ENCODE data around the gene TLE4. TPM values are rescaled to one million over a fixed set of nuclear protein-coding genes. Genes with fewer than 3 reads are reported as not detected.

Gene TLE4
- total RNA-seq, 1 donor from 2014 or later: 62.6 TPM

- CTCF ChIA-PET: no interaction called here
- intact Hi-C loops (cut with micrococcal nuclease): no loop called here
- no peak for TF ChIP-seq CTCF (IDR thresholded peaks at IDR 0.05)
These were observed 121.2 kb downstream of the TLE4 start for GRCh38 chr9:79692857-79693571.

GRCh38 chr9:79693750-79694149 is 122.0 kb downstream of the TLE4 start:
- ChIA-PET POLR2A (no interaction called here), CTCF (no interaction called here)
- DNase-seq: no peak
- no peak for TF ChIP-seq CTCF (IDR thresholded peaks at IDR 0.05)
- Mint-ChIP-seq H3K27me3 (no peaks in the 10 kb centered on the region), H3K27ac (no peak overlapping the region), H3K36me3 (ENCODE audit: low read depth) (peaks cover 20% of the 10 kb centered on the region), H3K4me1 (peaks cover 16% of the 10 kb centered on the region), H3K4me3 (no peak overlapping the region), H3K9me3 (no peaks in the 10 kb centered on the region)
- intact Hi-C loops (cut with micrococcal nuclease): no loop called here
- ATAC-seq (ENCODE audit: low read depth): no peak

More at GRCh38 chr9:79692857-79693571, 121.2 kb downstream of the TLE4 start:
- peaks cover 16% of the 10 kb centered on the region for H3K4me1 Mint-ChIP-seq
- H3K27me3 Mint-ChIP-seq: no peaks in the 10 kb centered on the region
- no peaks in the 10 kb centered on the region for H3K9me3 Mint-ChIP-seq
- H3K27ac Mint-ChIP-seq: no peak overlapping the region
- POLR2A ChIA-PET: no interaction called here
- no peak overlapping the region for H3K4me3 Mint-ChIP-seq
- peaks cover 20% of the 10 kb centered on the region for H3K36me3 Mint-ChIP-seq (ENCODE audit: low read depth)
- ATAC-seq (ENCODE audit: low read depth) (no peak), DNase-seq (no peak)

GRCh38 chr9:79694208-79694607 is 122.4 kb downstream of the TLE4 start:
- Mint-ChIP-seq H3K36me3 (ENCODE audit: low read depth) (peaks cover 17% of the 10 kb centered on the region), H3K4me3 (no peak overlapping the region), H3K27ac (no peak overlapping the region), H3K27me3 (no peaks in the 10 kb centered on the region), H3K4me1 (peaks cover 16% of the 10 kb centered on the region), H3K9me3 (no peaks in the 10 kb centered on the region)
- ATAC-seq (ENCODE audit: low read depth) (no peak), DNase-seq (no peak)
- intact Hi-C loops (cut with micrococcal nuclease): no loop called here
- no peak for TF ChIP-seq CTCF (IDR thresholded peaks at IDR 0.05)
- CTCF ChIA-PET: no interaction called here
- POLR2A ChIA-PET: no interaction called here

GRCh38 chr9:79694676-79695400 is 123.1 kb downstream of the TLE4 start:
- no peak overlapping the region for H3K27ac Mint-ChIP-seq
- ChIA-PET CTCF (no interaction called here), POLR2A (no interaction called here)
- H3K36me3 Mint-ChIP-seq (ENCODE audit: low read depth): peaks cover 17% of the 10 kb centered on the region
- no peak overlapping the region for H3K4me3 Mint-ChIP-seq
- peaks cover 22% of the 10 kb centered on the region for H3K4me1 Mint-ChIP-seq
- no peak for TF ChIP-seq CTCF (IDR thresholded peaks at IDR 0.05)
- ATAC-seq (ENCODE audit: low read depth): no peak
- no peak for DNase-seq
- no peaks in the 10 kb centered on the region for H3K9me3 Mint-ChIP-seq
- H3K27me3 Mint-ChIP-seq: no peaks in the 10 kb centered on the region
- intact Hi-C loops (cut with micrococcal nuclease): loop anchor here (5.0 kb wide), 1 partner anchor 1258 kb away; no protein-coding TSS in a partner anchor

- Mint-ChIP-seq H3K27ac (no peak overlapping the region), H3K36me3 (ENCODE audit: low read depth) (peaks cover 15% of the 10 kb centered on the region), H3K9me3 (no peaks in the 10 kb centered on the region), H3K27me3 (no peaks in the 10 kb centered on the region), H3K4me1 (peaks cover 30% of the 10 kb centered on the region), H3K4me3 (no peak overlapping the region)
- ChIA-PET POLR2A (no interaction called here), CTCF (no interaction called here)
- TF ChIP-seq CTCF (IDR thresholded peaks at IDR 0.05): no peak
- no peak for ATAC-seq (ENCODE audit: low read depth)
- intact Hi-C loops (cut with micrococcal nuclease): loop anchor here (5.0 kb wide), 1 partner anchor 1258 kb away; no protein-coding TSS in a partner anchor
- DNase-seq: no peak
These were observed 123.9 kb downstream of the TLE4 start for GRCh38 chr9:79695531-79696175.

Measured in activated B cell treated with CpG ODN at 0.5 μM for 24 hours (primary cell).